Prostate gland (tissue), 2 donors: ENCODE data around the gene JAK1. TPM values are rescaled to one million over a fixed set of nuclear protein-coding genes. Genes with fewer than 3 reads are reported as not detected.

ENCODE experiments used
- DNase-seq: peaks from one replicate; pipeline ENCODE4 v3.0.0-alpha.2; 2019; ENCODE audit warnings: low spot score
- H3K27ac ChIP-seq, 2 donors: fragments of 200-600 bp; sonication (generic); 2 replicates each; pipeline ENCODE4 v1.5.1; 2017 to 2019
- H3K27me3 ChIP-seq: fragments of 200-600 bp; sonication (generic); replicated peaks from 2 replicates; pipeline ENCODE4 v1.5.1; 2019; ENCODE audit not compliant: insufficient read depth
- H3K36me3 ChIP-seq, 2 donors: fragments of 200-600 bp; sonication (generic); 1 replicate in 1 of 2; 2 replicates in 1 of 2; pipeline versions ENCODE4 v1.5.1 to v1.8.1; 2017 to 2019
- H3K4me1 ChIP-seq: fragments of 200-600 bp; sonication (generic); replicated peaks from 2 replicates; pipeline ENCODE4 v1.5.1; 2019
- H3K4me3 ChIP-seq, 2 donors: fragments of 200-600 bp; sonication (generic); 2 replicates each; pipeline ENCODE4 v1.5.1; 2017 to 2019
- H3K9me3 ChIP-seq: fragments of 200-600 bp; sonication (generic); 2 replicates; pipeline ENCODE4 v1.5.1; 2017
- POLR2A ChIP-seq: fragments of 450-650 bp; IDR thresholded peaks from one replicate; pipeline ENCODE4 v1.6.1; 2016; ENCODE audit warnings: antibody characterized with exemption, mild to moderate bottlenecking
- POLR2AphosphoS5 ChIP-seq: sonication (generic); formaldehyde crosslinking; IDR thresholded peaks from one replicate; pipeline ENCODE4 v1.6.1; 2017; ENCODE audit warnings: antibody characterized with exemption
- WGBS: methylation state at CpG from one replicate; pipeline ENCODE4 v1.1.5; 2018; 5-methylcytosine and 5-hydroxymethylcytosine counted together
- intact Hi-C: fragments of 100-400 bp; cut with DNase I; formaldehyde crosslinking; loops from one replicate; pipeline ENCODE4 v1.14.2; 2022
- total RNA-seq, 2 donors: library from RNA; depleted of rRNA; stranded (reverse); fragments of >200 nt; gene quantifications; one replicate each; pipeline ENCODE4 v1.1.0, GENCODE V29; 2016
- TF ChIP-seq, protein P1 (sequence below), 4 experiments: fragments of 200-600 bp in 2 of 4; fragments of 450-650 bp in 2 of 4; sonication (generic) in 2 of 4; IDR thresholded peaks; 1 replicate in 3 of 4; 2 replicates in 1 of 4; pipeline ENCODE4 v1.5.1; 2016 to 2019; ENCODE audit warnings: antibody characterized with exemption in 4 of 4, mild to moderate bottlenecking in 2 of 4, moderate library complexity in 2 of 4

Gene JAK1
- total RNA-seq, 2 donors from 2014 or later = 66.3 to 115 TPM

DNA sequence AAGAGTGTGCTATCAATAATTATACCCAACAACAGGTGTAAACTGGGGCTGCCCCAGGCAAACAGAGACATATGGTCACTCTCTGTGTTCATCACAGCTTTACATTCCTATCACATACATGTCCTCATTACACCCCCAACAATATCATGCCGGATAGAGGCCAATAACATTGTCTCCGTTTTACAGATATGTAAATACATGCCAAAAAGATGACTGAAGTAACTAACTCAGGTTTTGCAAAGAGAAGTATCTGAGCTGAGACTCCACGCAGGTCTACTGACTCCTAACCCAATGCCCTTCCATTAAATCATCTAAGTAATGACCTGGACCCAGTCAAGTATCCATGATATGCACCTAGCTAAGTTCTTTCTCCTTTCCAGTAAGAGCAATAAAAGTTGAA lies 55.0 kb downstream of the JAK1 start:
- Histone ChIP-seq H3K36me3 (no peaks in the 10 kb centered on the region), H3K9me3 (no peaks in the 10 kb centered on the region), H3K27me3 (no peaks in the 10 kb centered on the region), H3K4me1 (no peaks in the 10 kb centered on the region), H3K27ac (no peak overlapping the region), H3K4me3 (no peak overlapping the region)
- TF ChIP-seq POLR2A (no peak), POLR2AphosphoS5 (no peak)
- TF ChIP-seq, protein P1, sequence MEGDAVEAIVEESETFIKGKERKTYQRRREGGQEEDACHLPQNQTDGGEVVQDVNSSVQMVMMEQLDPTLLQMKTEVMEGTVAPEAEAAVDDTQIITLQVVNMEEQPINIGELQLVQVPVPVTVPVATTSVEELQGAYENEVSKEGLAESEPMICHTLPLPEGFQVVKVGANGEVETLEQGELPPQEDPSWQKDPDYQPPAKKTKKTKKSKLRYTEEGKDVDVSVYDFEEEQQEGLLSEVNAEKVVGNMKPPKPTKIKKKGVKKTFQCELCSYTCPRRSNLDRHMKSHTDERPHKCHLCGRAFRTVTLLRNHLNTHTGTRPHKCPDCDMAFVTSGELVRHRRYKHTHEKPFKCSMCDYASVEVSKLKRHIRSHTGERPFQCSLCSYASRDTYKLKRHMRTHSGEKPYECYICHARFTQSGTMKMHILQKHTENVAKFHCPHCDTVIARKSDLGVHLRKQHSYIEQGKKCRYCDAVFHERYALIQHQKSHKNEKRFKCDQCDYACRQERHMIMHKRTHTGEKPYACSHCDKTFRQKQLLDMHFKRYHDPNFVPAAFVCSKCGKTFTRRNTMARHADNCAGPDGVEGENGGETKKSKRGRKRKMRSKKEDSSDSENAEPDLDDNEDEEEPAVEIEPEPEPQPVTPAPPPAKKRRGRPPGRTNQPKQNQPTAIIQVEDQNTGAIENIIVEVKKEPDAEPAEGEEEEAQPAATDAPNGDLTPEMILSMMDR (IDR thresholded peaks at IDR 0.05) = no peak
- intact Hi-C loops = no loop called here
- WGBS = 89% methylated on average over 3 of the region's 3 CpGs
- DNase-seq = no peak

- Histone ChIP-seq H3K36me3 (no peaks in the 10 kb centered on the region), H3K27ac (no peak overlapping the region), H3K9me3 (no peaks in the 10 kb centered on the region), H3K4me3 (no peak overlapping the region), H3K4me1 (no peaks in the 10 kb centered on the region), H3K27me3 (no peaks in the 10 kb centered on the region)
- TF ChIP-seq, protein P1 (IDR thresholded peaks at IDR 0.05) = no peak
- TF ChIP-seq POLR2A = no peak
- TF ChIP-seq POLR2AphosphoS5 = no peak
- DNase-seq = no peak
- intact Hi-C loops = no loop called here
- 71% methylated on average over 7 of the region's 7 CpGs for WGBS
Observed at GRCh38 chr1:64909031-64909430, 57.3 kb downstream of the JAK1 start.

- no peaks in the 10 kb centered on the region for H3K27me3 ChIP-seq
- no peak for DNase-seq
- H3K4me1 ChIP-seq = no peaks in the 10 kb centered on the region
- no peaks in the 10 kb centered on the region for H3K36me3 ChIP-seq
- intact Hi-C loops = no loop called here
- no peak overlapping the region for H3K4me3 ChIP-seq
- TF ChIP-seq, protein P1 (IDR thresholded peaks at IDR 0.05) = no peak
- no peak for TF ChIP-seq POLR2AphosphoS5
- TF ChIP-seq POLR2A = no peak
- H3K27ac ChIP-seq = no peak overlapping the region
- H3K9me3 ChIP-seq = no peaks in the 10 kb centered on the region
- WGBS = 97% methylated on average over 1 of the region's 1 CpG
Observed at GRCh38 chr1:64908575-64908974, 57.8 kb downstream of the JAK1 start.

GRCh38 chr1:64906447-64906846 lies 59.9 kb downstream of the JAK1 start:
- Histone ChIP-seq H3K27me3 (no peaks in the 10 kb centered on the region), H3K4me1 (no peaks in the 10 kb centered on the region), H3K36me3 (no peaks in the 10 kb centered on the region), H3K4me3 (no peak overlapping the region), H3K9me3 (no peaks in the 10 kb centered on the region), H3K27ac (no peak overlapping the region)
- WGBS = 94% methylated on average over 3 of the region's 3 CpGs
- intact Hi-C loops = no loop called here
- no peak for TF ChIP-seq POLR2AphosphoS5
- no peak for TF ChIP-seq POLR2A
- TF ChIP-seq, protein P1 (IDR thresholded peaks at IDR 0.05) = no peak
- no peak for DNase-seq

DNA sequence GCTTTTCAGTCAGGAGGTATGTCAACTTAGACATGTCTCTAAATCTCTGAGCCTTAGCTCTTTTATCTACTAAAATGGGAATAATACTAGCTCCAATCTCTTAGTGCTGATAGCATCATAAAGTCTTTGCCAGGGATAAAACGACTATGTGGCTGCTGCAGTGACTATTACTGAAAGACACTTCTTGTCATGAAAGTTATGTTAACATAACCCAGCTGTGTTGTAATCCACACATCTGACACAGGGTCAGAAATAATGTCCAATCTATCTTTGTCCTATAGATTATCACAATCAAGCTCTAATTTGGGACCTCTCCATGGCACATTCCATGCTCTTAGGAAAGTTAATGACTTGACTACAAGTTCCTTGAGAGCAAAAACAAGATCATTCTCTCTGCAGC lies 62.8 kb downstream of the JAK1 start:
- no peak overlapping the region for H3K27ac ChIP-seq
- no peak for DNase-seq
- WGBS = 45% methylated on average over 1 of the region's 1 CpG
- H3K9me3 ChIP-seq = no peaks in the 10 kb centered on the region
- no peaks in the 10 kb centered on the region for H3K36me3 ChIP-seq
- no peak overlapping the region for H3K4me3 ChIP-seq
- no peaks in the 10 kb centered on the region for H3K4me1 ChIP-seq
- no peaks in the 10 kb centered on the region for H3K27me3 ChIP-seq
- intact Hi-C loops = no loop called here
- TF ChIP-seq POLR2AphosphoS5 = no peak
- TF ChIP-seq, protein P1 (IDR thresholded peaks at IDR 0.05) = no peak
- no peak for TF ChIP-seq POLR2A
